ENCODE measurements around the gene SHBG. TPM values are rescaled to one million over a fixed set of nuclear protein-coding genes. Genes with fewer than 3 reads are reported as not detected.
A peak's percentile ranks its signal among the peaks of the same experiment; 100 is the strongest.
"Not testable (repeated sequence)": the region's sequence is repeated elsewhere in the genome, so short reads cannot be mapped to it uniquely, and the experiment has no call there.

Gene SHBG
- total RNA-seq, 1 donor from 2014 or later: not detected

GRCh38 chr17:7611635-7612293 is 18.2 kb upstream of the SHBG start:
- no peak for DNase-seq (ENCODE audit: low spot score)

GRCh38 chr17:7612294-7612640 is 17.7 kb upstream of the SHBG start:
- DNase-seq (ENCODE audit: low spot score): no peak

GRCh38 chr17:7613769-7614424 is 16.0 kb upstream of the SHBG start:
- DNase-seq (ENCODE audit: low spot score): no peak

- DNase-seq (ENCODE audit: low spot score): peak; percentile 100
Measured at GRCh38 chr17:7614425-7615264, 15.3 kb upstream of the SHBG start, which contains the start of gene FXR2. TSS of gene FXR2 (minus strand) at chr17:7614897. CDS start at chr17:7614532, 365 bp downstream.

GRCh38 chr17:7615265-7615747 is 14.6 kb upstream of the SHBG start:
- no peak for DNase-seq (ENCODE audit: low spot score)

GRCh38 chr17:7618608-7619007 is 11.3 kb upstream of the SHBG start:
- no peak for DNase-seq (ENCODE audit: low spot score)

- no peak for DNase-seq (ENCODE audit: low spot score)
Measured at GRCh38 chr17:7620835-7621234, 9.1 kb upstream of the SHBG start.

GRCh38 chr17:7623661-7624060 is 6.3 kb upstream of the SHBG start:
- DNase-seq (ENCODE audit: low spot score): no peak

GRCh38 chr17:7625749-7626148 is 4.2 kb upstream of the SHBG start:
- not testable (repeated sequence) for DNase-seq (ENCODE audit: low spot score)

GRCh38 chr17:7626307-7626706 is 3.6 kb upstream of the SHBG start:
- DNase-seq (ENCODE audit: low spot score): no peak

- DNase-seq (ENCODE audit: low spot score): no peak
Measured at GRCh38 chr17:7626956-7627249, 3.0 kb upstream of the SHBG start.

GRCh38 chr17:7627250-7628121 is 2.4 kb upstream of the SHBG start, which contains the start of gene SAT2:
TSS of gene SAT2 (minus strand) at chr17:7627821. CDS start at chr17:7627635, 186 bp downstream.
- peak; percentile 96 for DNase-seq (ENCODE audit: low spot score)

- no peak for DNase-seq (ENCODE audit: low spot score)
Measured at GRCh38 chr17:7631398-7632380, 1.8 kb downstream of the SHBG start.

GRCh38 chr17:7632492-7632894 is 2.6 kb downstream of the SHBG start:
- no peak for DNase-seq (ENCODE audit: low spot score)

GRCh38 chr17:7633093-7633492 is 3.2 kb downstream of the SHBG start:
- no peak for DNase-seq (ENCODE audit: low spot score)

GRCh38 chr17:7634384-7634783 is 4.4 kb downstream of the SHBG start:
- DNase-seq (ENCODE audit: low spot score): no peak

GRCh38 chr17:7636163-7636562 is 6.2 kb downstream of the SHBG start:
- DNase-seq (ENCODE audit: low spot score): no peak

GRCh38 chr17:7640783-7641182 is 10.8 kb downstream of the SHBG start:
- no peak for DNase-seq (ENCODE audit: low spot score)

GRCh38 chr17:7641635-7642034 is 11.7 kb downstream of the SHBG start:
- not testable (repeated sequence) for DNase-seq (ENCODE audit: low spot score)

GRCh38 chr17:7644775-7645174 is 14.8 kb downstream of the SHBG start:
- no peak for DNase-seq (ENCODE audit: low spot score)
